ENCODE measurements around the gene PCDH15.

Gene PCDH15

DNA sequence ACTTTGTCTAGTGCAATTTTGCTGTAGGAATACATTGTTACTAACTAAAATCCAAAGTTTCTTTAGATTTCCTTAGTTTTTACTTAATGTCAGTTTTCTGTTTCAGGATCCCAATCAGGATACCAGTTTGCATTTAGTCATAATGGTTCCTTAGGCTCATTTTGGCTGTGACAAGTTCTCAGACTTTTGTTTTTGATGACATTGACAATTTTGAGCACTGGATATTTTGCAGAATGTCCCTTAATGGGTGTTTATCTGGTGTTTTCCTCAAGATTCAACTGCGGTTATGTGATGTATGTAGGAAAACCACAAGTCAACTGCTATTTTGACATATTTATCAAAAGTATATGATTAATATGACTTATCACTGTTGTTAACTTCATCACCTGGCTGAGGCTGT is 482.6 kb downstream of the PCDH15 start:
- H3K4me1 ChIP-seq (ENCODE audit: control insufficient read depth in 1 of 2, insufficient read depth in 2 of 2, low read length in 2 of 2), result no peaks in the 10 kb centered on the region
- H3K9me3 ChIP-seq (ENCODE audit: insufficient read depth, low read depth, low read length), result no peaks in the 10 kb centered on the region
- H4K91ac ChIP-seq (ENCODE audit: low read depth, low read length), result no peak overlapping the region
- H2BK120ac ChIP-seq (ENCODE audit: insufficient read depth, low read length, poor library complexity), result no peak overlapping the region
- no peaks in the 10 kb centered on the region for H3K79me2 ChIP-seq (ENCODE audit: control insufficient read depth, insufficient read depth, low read length, poor library complexity)
- no peak overlapping the region for H3K4me2 ChIP-seq (ENCODE audit: low read length)
- H3K79me1 ChIP-seq (ENCODE audit: low read length), result no peaks in the 10 kb centered on the region
- no peak overlapping the region for H2AK5ac ChIP-seq (ENCODE audit: low read length)
- no peak overlapping the region for H4K8ac ChIP-seq (ENCODE audit: low read depth, low read length)
- no peak overlapping the region for H3K27ac ChIP-seq (ENCODE audit: low read depth, low read length)
- H4K12ac ChIP-seq (ENCODE audit: low read depth, low read length), result no peak overlapping the region
- no peak overlapping the region for H2AFZ ChIP-seq (ENCODE audit: insufficient read depth, low read length, poor library complexity)
- no peak overlapping the region for H3K4ac ChIP-seq (ENCODE audit: low read depth, low read length)
- DNase-seq, result no peak
- H3K9ac ChIP-seq (ENCODE audit: low read length), result no peak overlapping the region
- no peak overlapping the region for H3K14ac ChIP-seq (ENCODE audit: low read length)
- H3K36me3 ChIP-seq (ENCODE audit: control insufficient read depth in 1 of 2, insufficient read depth in 2 of 2, low read length in 2 of 2), result no peaks in the 10 kb centered on the region
- H3K4me3 ChIP-seq (ENCODE audit: low read depth, low read length), result no peak overlapping the region
- no peak overlapping the region for H3K18ac ChIP-seq (ENCODE audit: low read length)
- H3K27me3 ChIP-seq (ENCODE audit: insufficient read depth, low read length), result no peaks in the 10 kb centered on the region
- WGBS (ENCODE audit: extremely low coverage, insufficient coverage, insufficient read length), result no CpG with 5 or more reads among the region's 1 CpG
- H2BK12ac ChIP-seq (ENCODE audit: low read length), result no peak overlapping the region
- no peak overlapping the region for H3K23ac ChIP-seq (ENCODE audit: low read length)
- H2BK5ac ChIP-seq (ENCODE audit: low read depth, low read length, poor library complexity), result no peak overlapping the region

DNA sequence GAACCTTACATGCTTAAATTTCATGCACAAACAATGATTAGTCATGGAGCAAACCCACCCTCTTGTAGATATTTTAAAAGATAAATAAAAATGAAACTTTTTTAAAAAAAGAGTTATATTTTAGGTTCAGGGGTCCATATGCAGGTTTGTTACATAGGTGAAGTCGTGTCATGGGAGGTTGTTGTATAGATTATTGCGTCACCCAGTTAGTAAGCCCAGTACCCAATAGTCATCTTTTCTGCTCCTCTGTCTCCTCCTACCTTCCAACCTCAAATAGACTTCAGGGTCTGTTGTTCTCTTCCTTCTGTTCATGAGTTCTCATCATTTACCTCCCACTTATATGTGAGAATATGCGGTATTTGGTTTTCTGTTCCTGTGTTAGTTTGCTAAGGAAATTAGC is 486.6 kb downstream of the PCDH15 start:
- WGBS (ENCODE audit: extremely low coverage, insufficient coverage, insufficient read length), result no CpG with 5 or more reads among the region's 3 CpGs
- H3K14ac ChIP-seq (ENCODE audit: low read length), result no peak overlapping the region

DNA sequence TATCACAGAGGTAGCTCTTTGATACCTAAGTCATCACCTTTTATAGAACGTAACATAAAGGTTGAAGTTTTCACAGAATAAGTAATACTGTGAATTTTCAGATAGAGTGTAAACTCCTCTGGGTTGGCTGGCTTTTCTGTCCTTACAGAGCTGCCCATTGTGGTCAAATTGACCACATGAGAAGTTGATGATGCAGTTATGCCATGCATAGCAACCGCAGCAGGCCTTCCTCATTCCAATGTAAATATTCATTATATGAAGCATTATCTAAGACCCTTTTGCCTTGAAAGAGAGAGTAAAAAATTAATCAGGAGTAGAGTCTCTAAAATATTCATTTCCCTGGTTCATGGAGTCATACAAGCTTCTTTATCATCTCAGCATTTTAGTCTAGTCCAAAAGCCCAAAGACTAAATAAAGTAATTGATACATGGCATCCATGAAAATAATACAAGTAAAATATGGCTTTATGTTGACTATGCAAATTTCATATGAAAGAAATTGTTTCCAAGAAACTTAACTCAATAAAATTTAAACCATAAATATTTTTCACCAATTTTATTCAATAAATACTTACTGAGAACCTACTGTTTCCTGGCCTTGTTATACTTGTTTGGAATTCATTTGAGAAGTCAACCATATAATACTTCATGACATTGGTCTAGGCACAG is 516.4 kb downstream of the PCDH15 start:
- H3K9me3 ChIP-seq (ENCODE audit: insufficient read depth, low read depth, low read length), result no peaks in the 10 kb centered on the region
- no peak overlapping the region for H3K4me2 ChIP-seq (ENCODE audit: low read length)
- WGBS (ENCODE audit: extremely low coverage, insufficient coverage, insufficient read length), result no CpG with 5 or more reads among the region's 2 CpGs
- H3K23ac ChIP-seq (ENCODE audit: low read length), result no peak overlapping the region
- no peak overlapping the region for H3K4me3 ChIP-seq (ENCODE audit: low read depth, low read length)
- H2AK5ac ChIP-seq (ENCODE audit: low read length), result no peak overlapping the region
- no peak for DNase-seq
- H3K4ac ChIP-seq (ENCODE audit: low read depth, low read length), result no peak overlapping the region
- H3K18ac ChIP-seq (ENCODE audit: low read length), result no peak overlapping the region
- no peak overlapping the region for H4K12ac ChIP-seq (ENCODE audit: low read depth, low read length)
- no peak overlapping the region for H2BK5ac ChIP-seq (ENCODE audit: low read depth, low read length, poor library complexity)
- no peaks in the 10 kb centered on the region for H3K27me3 ChIP-seq (ENCODE audit: insufficient read depth, low read length)
- no peaks in the 10 kb centered on the region for H3K36me3 ChIP-seq (ENCODE audit: control insufficient read depth in 1 of 2, insufficient read depth in 2 of 2, low read length in 2 of 2)
- no peak overlapping the region for H2BK12ac ChIP-seq (ENCODE audit: low read length)
- H4K91ac ChIP-seq (ENCODE audit: low read depth, low read length), result no peak overlapping the region
- H3K14ac ChIP-seq (ENCODE audit: low read length), result no peak overlapping the region
- H2BK120ac ChIP-seq (ENCODE audit: insufficient read depth, low read length, poor library complexity), result no peak overlapping the region
- no peaks in the 10 kb centered on the region for H3K79me1 ChIP-seq (ENCODE audit: low read length)
- no peaks in the 10 kb centered on the region for H3K79me2 ChIP-seq (ENCODE audit: control insufficient read depth, insufficient read depth, low read length, poor library complexity)
- no peaks in the 10 kb centered on the region for H3K4me1 ChIP-seq (ENCODE audit: control insufficient read depth in 1 of 2, insufficient read depth in 2 of 2, low read length in 2 of 2)
- H4K8ac ChIP-seq (ENCODE audit: low read depth, low read length), result no peak overlapping the region
- H3K27ac ChIP-seq (ENCODE audit: low read depth, low read length), result no peak overlapping the region
- no peak overlapping the region for H3K9ac ChIP-seq (ENCODE audit: low read length)
- no peak overlapping the region for H2AFZ ChIP-seq (ENCODE audit: insufficient read depth, low read length, poor library complexity)

More for the DNA sequence above, 486.6 kb downstream of the PCDH15 start:
- H3K79me2 ChIP-seq (ENCODE audit: control insufficient read depth, insufficient read depth, low read length, poor library complexity), result no peaks in the 10 kb centered on the region
- H2BK12ac ChIP-seq (ENCODE audit: low read length), result no peak overlapping the region
- no peaks in the 10 kb centered on the region for H3K36me3 ChIP-seq (ENCODE audit: control insufficient read depth in 1 of 2, insufficient read depth in 2 of 2, low read length in 2 of 2)
- H2BK5ac ChIP-seq (ENCODE audit: low read depth, low read length, poor library complexity), result no peak overlapping the region
- no peak overlapping the region for H3K4me3 ChIP-seq (ENCODE audit: low read depth, low read length)
- no peak overlapping the region for H3K4me2 ChIP-seq (ENCODE audit: low read length)
- no peaks in the 10 kb centered on the region for H3K4me1 ChIP-seq (ENCODE audit: control insufficient read depth in 1 of 2, insufficient read depth in 2 of 2, low read length in 2 of 2)
- no peak overlapping the region for H4K91ac ChIP-seq (ENCODE audit: low read depth, low read length)
- H3K79me1 ChIP-seq (ENCODE audit: low read length), result no peaks in the 10 kb centered on the region
- H2AFZ ChIP-seq (ENCODE audit: insufficient read depth, low read length, poor library complexity), result no peak overlapping the region
- no peak overlapping the region for H4K12ac ChIP-seq (ENCODE audit: low read depth, low read length)
- no peak overlapping the region for H3K27ac ChIP-seq (ENCODE audit: low read depth, low read length)
- H2AK5ac ChIP-seq (ENCODE audit: low read length), result no peak overlapping the region
- no peak overlapping the region for H2BK120ac ChIP-seq (ENCODE audit: insufficient read depth, low read length, poor library complexity)
- no peaks in the 10 kb centered on the region for H3K27me3 ChIP-seq (ENCODE audit: insufficient read depth, low read length)
- H3K9ac ChIP-seq (ENCODE audit: low read length), result no peak overlapping the region
- H3K18ac ChIP-seq (ENCODE audit: low read length), result no peak overlapping the region
- DNase-seq, result no peak
- no peak overlapping the region for H3K4ac ChIP-seq (ENCODE audit: low read depth, low read length)
- H3K9me3 ChIP-seq (ENCODE audit: insufficient read depth, low read depth, low read length), result no peaks in the 10 kb centered on the region
- H4K8ac ChIP-seq (ENCODE audit: low read depth, low read length), result no peak overlapping the region
- H3K23ac ChIP-seq (ENCODE audit: low read length), result no peak overlapping the region

DNA sequence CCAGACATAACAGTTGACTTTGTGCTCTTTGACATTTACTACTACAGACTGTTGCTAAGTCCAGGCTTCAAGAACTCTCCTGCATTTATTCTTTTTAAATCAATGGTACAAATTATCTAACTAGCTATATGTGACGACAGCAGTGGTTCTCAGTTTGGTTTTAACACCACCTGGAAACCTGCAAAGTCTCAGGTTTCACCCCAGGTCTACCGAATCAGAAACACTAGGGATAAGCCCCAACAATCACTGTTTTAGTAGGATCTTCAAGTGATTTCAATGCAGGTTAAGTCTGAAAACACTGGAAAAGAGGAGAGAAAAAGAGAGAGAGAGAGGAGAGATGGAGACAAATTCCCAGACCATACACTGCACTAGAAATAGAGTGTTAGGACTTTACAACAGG is 519.0 kb downstream of the PCDH15 start:
- Histone ChIP-seq H3K23ac (ENCODE audit: low read length) (no peak overlapping the region), H3K27me3 (ENCODE audit: insufficient read depth, low read length) (no peaks in the 10 kb centered on the region), H3K79me1 (ENCODE audit: low read length) (no peaks in the 10 kb centered on the region), H3K18ac (ENCODE audit: low read length) (no peak overlapping the region), H2BK5ac (ENCODE audit: low read depth, low read length, poor library complexity) (no peak overlapping the region), H3K4me2 (ENCODE audit: low read length) (no peak overlapping the region), H2BK120ac (ENCODE audit: insufficient read depth, low read length, poor library complexity) (no peak overlapping the region), H3K79me2 (ENCODE audit: control insufficient read depth, insufficient read depth, low read length, poor library complexity) (no peaks in the 10 kb centered on the region), H3K14ac (ENCODE audit: low read length) (no peak overlapping the region), H4K8ac (ENCODE audit: low read depth, low read length) (no peak overlapping the region), H2AFZ (ENCODE audit: insufficient read depth, low read length, poor library complexity) (no peak overlapping the region), H3K36me3 (ENCODE audit: control insufficient read depth in 1 of 2, insufficient read depth in 2 of 2, low read length in 2 of 2) (no peaks in the 10 kb centered on the region), H3K4me3 (ENCODE audit: low read depth, low read length) (no peak overlapping the region), H3K4ac (ENCODE audit: low read depth, low read length) (no peak overlapping the region), H3K4me1 (ENCODE audit: control insufficient read depth in 1 of 2, insufficient read depth in 2 of 2, low read length in 2 of 2) (no peaks in the 10 kb centered on the region), H3K27ac (ENCODE audit: low read depth, low read length) (no peak overlapping the region), H3K9ac (ENCODE audit: low read length) (no peak overlapping the region), H4K12ac (ENCODE audit: low read depth, low read length) (no peak overlapping the region), H3K9me3 (ENCODE audit: insufficient read depth, low read depth, low read length) (no peaks in the 10 kb centered on the region), H2AK5ac (ENCODE audit: low read length) (no peak overlapping the region), H4K91ac (ENCODE audit: low read depth, low read length) (no peak overlapping the region), H2BK12ac (ENCODE audit: low read length) (no peak overlapping the region)
- no peak for DNase-seq
- no CpG with 5 or more reads among the region's 2 CpGs for WGBS (ENCODE audit: extremely low coverage, insufficient coverage, insufficient read length)

Data from trophoblast cell (in vitro differentiated cells and primary cell).